Calu3 (cell line): Measurements from ENCODE around the gene DGCR8. TPM values are rescaled to one million over a fixed set of nuclear protein-coding genes. Genes with fewer than 3 reads are reported as not detected.

Source experiments
- BruUV-seq: library from RNA; stranded (reverse); fragments of 400-500 nt; replicated peaks from 2 replicates; lab custom pipeline; 2021; lab: Mats Ljungman, UMichigan
- CTCF ChIA-PET: fragments of 300-600 bp; sonication (Branson Sonifier 250); formaldehyde crosslinking; loops from one replicate; lab custom pipeline; 2022; ENCODE audit warnings: antibody characterized with exemption; lab: Charles Lee
- DNase-seq: peaks from one replicate; pipeline ENCODE4 v3.0.0; 2022
- H3K27ac Mint-ChIP-seq: one replicate; pipeline ENCODE4 v1.8.0; 2022; ENCODE audit warnings: mixed read lengths; ENCODE audit not compliant: unreplicated experiment
- H3K27me3 Mint-ChIP-seq: one replicate; pipeline ENCODE4 v1.8.0; 2022; ENCODE audit warnings: mixed read lengths; ENCODE audit not compliant: unreplicated experiment
- H3K36me3 Mint-ChIP-seq: one replicate; pipeline ENCODE4 v1.8.0; 2022; ENCODE audit warnings: mild to moderate bottlenecking, moderate library complexity, mixed read lengths; ENCODE audit not compliant: insufficient read depth, unreplicated experiment
- H3K4me1 Mint-ChIP-seq: one replicate; pipeline ENCODE4 v1.8.0; 2022; ENCODE audit warnings: mild to moderate bottlenecking, low read depth, mixed read lengths; ENCODE audit not compliant: unreplicated experiment
- H3K4me3 Mint-ChIP-seq: one replicate; pipeline ENCODE4 v1.8.0; 2022; ENCODE audit warnings: mild to moderate bottlenecking, low read depth, moderate library complexity, mixed read lengths; ENCODE audit not compliant: unreplicated experiment
- H3K9me3 Mint-ChIP-seq: one replicate; pipeline ENCODE4 v1.8.0; 2022; ENCODE audit warnings: low read depth, mixed read lengths; ENCODE audit not compliant: unreplicated experiment
- CTCF ChIP-seq: fragments of 200-600 bp; IDR thresholded peaks from one replicate; pipeline ENCODE4 v1.8.0; 2022; ENCODE audit warnings: antibody characterized with exemption; ENCODE audit not compliant: unreplicated experiment
- intact Hi-C: fragments of 100-400 bp; cut with micrococcal nuclease; formaldehyde crosslinking; loops from one replicate; pipeline ENCODE4 v1.10.0; 2022; ENCODE audit not compliant: unreplicated experiment
- total RNA-seq: library from RNA; stranded (reverse); gene quantifications from 2 replicates; pipeline ENCODE4 v1.2.3, GENCODE V29; 2022

DGCR8 gene
- total RNA-seq, 1 experiment from 2014 or later = 54.7 TPM

DNA sequence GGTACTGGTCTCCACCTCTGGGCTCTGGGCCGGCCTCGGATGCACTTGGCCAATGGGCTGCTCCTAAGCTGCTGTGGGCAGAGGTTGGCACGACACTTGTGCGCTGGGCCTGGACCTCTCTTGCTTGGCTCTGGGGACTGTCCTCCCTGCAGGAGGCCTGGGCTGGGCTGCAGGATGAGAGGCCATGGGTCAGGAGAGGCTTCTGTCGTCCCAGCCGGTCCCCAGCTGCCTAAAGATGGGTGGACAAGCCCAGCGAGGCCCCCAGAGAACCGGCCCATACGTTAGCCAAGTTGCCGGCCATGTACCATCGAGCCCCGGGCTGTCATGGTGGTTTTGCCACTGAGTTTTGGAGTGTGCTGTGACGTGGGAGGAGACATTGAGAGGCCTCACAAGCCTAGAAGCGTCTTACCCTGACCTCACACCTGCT is 72.4 kb downstream of the DGCR8 start:
- Mint-ChIP-seq H3K36me3 (peaks cover 18% of the 10 kb centered on the region), H3K4me3 (no peak overlapping the region), H3K27ac (no peak overlapping the region), H3K9me3 (no peaks in the 10 kb centered on the region), H3K27me3 (peaks cover 32% of the 10 kb centered on the region), H3K4me1 (no peaks in the 10 kb centered on the region)
- no peak for DNase-seq
- no peak for TF ChIP-seq CTCF
- CTCF ChIA-PET = no interaction called here
- no TSS peak for BruUV-seq
- intact Hi-C loops = no loop called here

DNA sequence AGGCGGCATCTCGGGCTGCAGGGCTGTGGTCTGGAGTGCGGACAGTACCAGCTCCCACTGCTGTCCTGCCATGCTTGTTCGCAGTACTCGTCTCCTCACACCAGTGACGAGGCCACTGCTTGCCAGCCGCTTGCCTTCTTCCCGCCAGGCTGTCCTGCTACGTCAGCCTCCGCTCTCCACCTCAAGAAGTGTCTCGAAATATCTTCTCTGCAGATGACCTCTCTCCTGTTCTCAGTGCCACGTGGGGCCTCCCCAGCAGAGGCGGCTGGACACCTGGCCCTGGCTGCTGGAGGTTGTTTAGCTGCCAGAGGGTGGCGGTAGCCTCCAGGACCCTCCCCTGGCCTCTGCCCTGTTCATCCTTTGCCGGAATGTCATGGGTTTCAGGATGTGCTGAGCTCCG is 73.9 kb downstream of the DGCR8 start:
- no TSS peak for BruUV-seq
- Mint-ChIP-seq H3K4me1 (no peaks in the 10 kb centered on the region), H3K9me3 (no peaks in the 10 kb centered on the region), H3K4me3 (no peak overlapping the region), H3K27me3 (peaks cover 40% of the 10 kb centered on the region), H3K27ac (peak overlapping the region; percentile 19), H3K36me3 (peaks cover 18% of the 10 kb centered on the region)
- intact Hi-C loops = no loop called here
- no peak for DNase-seq
- CTCF ChIA-PET = interaction anchor here (0.5 kb wide), 1 partner anchor 86 kb away, joined by 3 read pairs; no protein-coding TSS in a partner anchor
- TF ChIP-seq CTCF = no peak

DNA sequence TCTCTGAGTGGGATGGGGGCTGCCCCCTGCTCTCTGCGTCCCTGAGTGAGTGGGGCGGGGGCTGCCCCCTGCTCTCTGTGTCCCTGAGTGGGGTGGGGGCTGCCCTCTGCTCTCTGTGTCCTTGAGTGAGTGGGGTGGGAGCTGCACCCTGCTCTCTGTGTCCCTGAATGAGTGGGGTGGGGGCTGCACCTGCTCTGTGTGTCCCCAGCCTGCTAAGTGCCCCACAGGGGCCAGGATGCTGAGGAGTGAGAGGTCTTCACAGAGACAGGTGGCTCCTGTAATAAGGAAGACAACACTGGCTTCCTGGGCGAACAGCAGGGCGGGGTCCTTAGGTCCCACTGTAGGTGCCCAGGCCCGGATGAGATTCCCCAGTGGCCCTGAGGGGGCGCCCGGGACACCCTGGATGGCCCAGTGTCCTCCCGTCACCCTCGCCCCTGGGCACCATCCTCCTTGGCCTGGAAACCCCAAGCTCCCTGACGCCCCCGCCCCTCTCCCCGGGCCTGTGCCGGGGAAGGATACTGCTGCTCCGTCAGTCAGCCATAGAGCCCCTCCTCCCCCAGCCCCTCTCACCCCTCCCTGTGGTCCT is 74.7 kb downstream of the DGCR8 start:
- H3K4me1 Mint-ChIP-seq = no peaks in the 10 kb centered on the region
- H3K27ac Mint-ChIP-seq = no peak overlapping the region
- H3K27me3 Mint-ChIP-seq = peaks cover 48% of the 10 kb centered on the region
- CTCF ChIA-PET = no interaction called here
- peaks cover 18% of the 10 kb centered on the region for H3K36me3 Mint-ChIP-seq
- H3K9me3 Mint-ChIP-seq = no peaks in the 10 kb centered on the region
- intact Hi-C loops = loop anchor here (5.0 kb wide), 1 partner anchor 83 kb away; no protein-coding TSS in a partner anchor
- TF ChIP-seq CTCF = no peak
- H3K4me3 Mint-ChIP-seq = no peak overlapping the region
- no TSS peak for BruUV-seq
- no peak for DNase-seq

GRCh38 chr22:20155330-20156041 is 75.4 kb downstream of the DGCR8 start:
- Mint-ChIP-seq H3K9me3 (no peaks in the 10 kb centered on the region), H3K27ac (no peak overlapping the region), H3K27me3 (peaks cover 56% of the 10 kb centered on the region), H3K36me3 (peaks cover 18% of the 10 kb centered on the region), H3K4me1 (no peaks in the 10 kb centered on the region), H3K4me3 (no peak overlapping the region)
- TF ChIP-seq CTCF = no peak
- CTCF ChIA-PET = interaction anchor here (1.0 to 1.8 kb wide), 2 partner anchors 83 to 128 kb away, joined by 3 to 6 read pairs; no protein-coding TSS in a partner anchor
- DNase-seq = no peak
- BruUV-seq = no TSS peak
- intact Hi-C loops = loop anchor here (5.0 kb wide), 1 partner anchor 82 kb away; no protein-coding TSS in a partner anchor
